ENCODE data around the gene PRDM11.

DNA sequence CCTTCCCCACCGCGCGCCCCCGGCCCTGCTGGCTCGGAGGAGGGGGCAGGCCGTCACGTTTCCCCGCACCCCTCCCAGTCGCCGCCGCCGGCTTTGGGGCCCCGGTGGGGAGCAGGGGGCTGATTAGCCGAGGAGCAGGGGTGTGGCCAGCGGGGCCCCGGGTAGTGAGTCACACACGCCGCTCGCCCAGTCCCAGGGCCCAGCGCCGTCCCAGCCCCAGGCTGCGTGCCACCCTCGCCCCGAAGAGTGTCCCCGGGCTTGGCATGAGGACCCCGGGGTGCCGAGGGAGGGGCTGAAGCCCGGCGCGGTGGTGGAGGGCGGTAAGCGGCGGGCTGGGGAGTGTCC lies 34.4 kb downstream of the PRDM11 start:
- TF ChIP-seq POLR2AphosphoS5 (IDR thresholded peaks at IDR 0.05) (peak in 2 of 3 donors; percentile 49 to 65), CTCF (IDR thresholded peaks at IDR 0.05) (no peak)

Measured in stomach (tissue), 4 donors.